DMS114 treated with DMSO at 0.1 percent for 48 hours (cell line): Measurements from ENCODE around the gene EPSTI1.
"Not testable (repeated sequence)": the region's sequence is repeated elsewhere in the genome, so short reads cannot be mapped to it uniquely, and the experiment has no call there.

ENCODE experiments used
- DNase-seq: peaks from one replicate; lab custom pipeline; 2025; ENCODE audit not compliant: unreplicated experiment; lab: John Stamatoyannopoulos, UW

Gene EPSTI1, protein sequence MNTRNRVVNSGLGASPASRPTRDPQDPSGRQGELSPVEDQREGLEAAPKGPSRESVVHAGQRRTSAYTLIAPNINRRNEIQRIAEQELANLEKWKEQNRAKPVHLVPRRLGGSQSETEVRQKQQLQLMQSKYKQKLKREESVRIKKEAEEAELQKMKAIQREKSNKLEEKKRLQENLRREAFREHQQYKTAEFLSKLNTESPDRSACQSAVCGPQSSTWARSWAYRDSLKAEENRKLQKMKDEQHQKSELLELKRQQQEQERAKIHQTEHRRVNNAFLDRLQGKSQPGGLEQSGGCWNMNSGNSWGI

DNA sequence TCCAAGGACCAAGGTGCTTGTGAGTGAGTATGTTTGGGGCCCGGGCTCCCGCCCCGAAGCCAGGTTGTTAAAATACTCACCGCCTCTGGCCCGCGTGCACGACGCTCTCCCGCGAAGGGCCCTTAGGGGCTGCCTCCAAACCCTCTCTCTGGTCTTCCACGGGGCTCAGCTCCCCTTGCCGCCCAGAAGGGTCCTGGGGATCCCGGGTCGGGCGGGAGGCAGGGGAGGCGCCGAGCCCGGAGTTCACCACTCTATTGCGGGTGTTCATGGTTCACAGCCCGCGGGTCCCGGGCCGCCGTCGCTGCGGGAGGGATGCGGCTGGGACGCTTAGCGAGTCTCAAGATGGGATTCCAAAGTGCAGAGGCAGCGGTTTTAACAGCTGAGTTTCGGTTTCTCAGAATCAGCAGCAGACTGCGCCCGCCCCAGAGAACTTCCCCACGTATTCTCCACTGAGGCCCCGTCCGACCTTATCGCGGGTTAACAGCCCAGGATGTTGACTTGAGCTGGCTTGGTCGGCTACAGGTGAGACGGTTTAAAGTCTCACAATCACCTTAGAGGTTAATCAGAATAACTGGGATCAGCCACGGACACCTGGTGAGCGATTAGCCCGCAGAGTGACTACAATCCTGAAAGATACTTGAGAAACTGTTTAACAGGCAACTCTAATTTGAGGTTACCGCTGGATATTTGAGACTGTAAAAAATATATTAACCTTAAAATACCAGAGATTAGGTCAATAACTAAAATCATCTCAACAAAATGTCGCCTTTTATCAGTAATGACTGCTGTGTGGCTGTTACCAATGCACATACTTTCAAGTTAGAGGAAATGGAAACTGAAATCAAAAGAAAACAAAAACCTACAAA lies at the start of gene EPSTI1:
Gene EPSTI1 (minus strand): TSS at position 344 of the 866 bp plus-strand sequence. CDS start 76 bp downstream, at position 268.
- DNase-seq: no peak

DNA sequence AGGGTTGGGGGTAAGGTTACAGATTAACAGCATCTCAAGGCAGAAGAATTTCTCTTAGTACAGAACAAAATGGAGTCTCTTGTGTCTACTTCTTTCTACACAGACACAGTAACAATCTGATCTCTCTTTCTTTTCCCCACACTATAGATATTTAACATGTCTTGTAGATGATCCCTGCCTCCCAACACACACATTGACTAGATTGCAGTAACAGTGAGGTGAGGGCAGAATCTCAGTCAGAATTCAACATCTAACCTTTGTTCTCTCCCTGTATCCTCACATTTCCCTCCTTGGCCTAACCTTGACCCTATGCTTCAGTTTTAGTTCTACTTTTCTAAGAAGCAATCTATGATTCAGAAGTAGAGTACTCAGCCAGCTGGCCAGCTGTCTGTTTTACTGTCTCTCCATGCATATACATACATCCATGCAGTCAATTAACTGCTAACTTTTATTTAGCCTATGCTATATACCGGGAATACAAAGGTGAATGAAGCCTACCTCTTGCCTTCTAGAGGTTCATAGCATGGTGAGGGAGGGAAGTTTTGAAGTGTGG lies 49.4 kb upstream of the EPSTI1 start:
- no peak for DNase-seq

DNA sequence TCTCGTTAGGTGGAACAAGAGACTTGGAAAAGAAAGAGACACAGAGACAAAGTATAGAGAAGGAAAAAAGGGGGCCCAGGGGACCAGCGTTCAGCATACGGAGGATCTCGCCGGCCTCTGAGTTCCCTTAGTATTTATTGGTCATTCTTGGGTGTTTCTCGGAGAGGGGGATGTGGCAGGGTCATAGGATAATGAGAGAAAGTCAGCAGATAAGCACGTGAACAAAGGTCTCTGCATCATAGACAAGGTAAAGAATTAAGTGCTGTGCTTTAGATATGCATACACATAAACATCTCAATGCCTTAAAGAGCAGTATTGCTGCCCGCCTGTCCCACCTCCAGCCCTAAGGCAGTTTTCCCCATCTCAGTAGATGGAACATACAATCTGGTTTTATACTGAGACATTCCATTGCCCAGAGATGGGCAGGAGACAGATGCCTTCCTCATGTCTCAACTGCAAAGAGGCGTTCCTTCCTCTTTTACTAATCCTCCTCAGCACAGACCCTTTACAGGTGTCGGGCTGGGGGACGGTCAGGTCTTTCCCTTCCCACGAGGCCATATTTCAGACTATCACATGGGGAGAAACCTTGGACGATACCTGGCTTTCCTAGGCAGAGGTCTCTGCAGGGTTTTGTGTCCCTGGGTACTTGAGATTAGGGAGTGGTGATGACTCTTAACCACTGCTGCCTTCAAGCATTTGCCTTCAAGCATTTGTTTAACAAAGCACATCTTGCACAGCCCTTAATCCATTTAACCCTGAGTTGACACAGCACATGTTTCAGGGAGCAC lies 48.7 kb upstream of the EPSTI1 start:
- not testable (repeated sequence) for DNase-seq

- no peak for DNase-seq
Observed at GRCh38 chr13:43039966-43040365, 47.9 kb upstream of the EPSTI1 start.

DNA sequence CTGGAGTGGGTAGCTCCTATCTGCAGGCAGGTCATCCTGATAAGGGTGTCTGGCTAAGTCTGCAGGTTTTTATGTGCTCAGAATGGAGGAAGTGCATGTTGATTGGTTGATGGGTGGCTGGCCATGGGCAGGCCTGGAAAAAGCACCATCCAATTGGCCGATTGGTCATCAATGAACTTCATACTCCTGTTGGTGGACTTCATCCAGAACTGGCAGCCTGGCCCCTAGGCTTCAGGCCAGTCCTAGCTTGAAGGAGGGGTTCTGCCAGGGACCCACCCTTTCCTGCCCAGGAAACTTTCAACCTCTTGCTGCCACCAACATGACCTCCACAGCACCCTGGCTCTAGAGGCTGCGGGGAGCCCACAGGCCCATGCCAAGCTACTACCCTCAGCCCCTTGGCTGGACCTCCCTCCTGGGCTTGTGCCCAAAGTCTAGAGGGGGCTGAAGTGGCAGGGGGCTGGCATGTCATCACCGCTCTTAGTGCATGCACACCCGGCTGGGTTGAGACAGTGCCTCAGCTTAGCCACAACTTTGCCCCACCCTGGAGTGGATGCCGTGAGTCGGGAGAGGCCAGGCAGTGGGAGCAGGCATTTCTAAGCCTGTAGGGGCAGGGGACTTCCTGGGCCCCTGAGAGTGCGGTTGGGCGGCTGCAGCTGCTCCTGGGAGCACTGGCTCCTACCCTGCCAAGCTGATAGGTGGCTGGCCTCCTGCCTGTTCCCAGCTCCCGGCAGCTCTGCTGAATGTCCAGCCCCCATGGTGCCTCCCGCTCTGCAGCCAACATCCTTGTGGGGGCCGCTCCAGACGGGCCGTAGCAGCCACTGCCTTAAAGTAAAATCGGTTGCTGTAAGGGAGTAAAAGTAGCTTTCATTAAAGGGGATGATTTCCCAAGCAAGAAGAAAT lies 44.6 kb upstream of the EPSTI1 start:
- DNase-seq: no peak

GRCh38 chr13:43033038-43033437 lies 41.0 kb upstream of the EPSTI1 start:
- DNase-seq: no peak

DNA sequence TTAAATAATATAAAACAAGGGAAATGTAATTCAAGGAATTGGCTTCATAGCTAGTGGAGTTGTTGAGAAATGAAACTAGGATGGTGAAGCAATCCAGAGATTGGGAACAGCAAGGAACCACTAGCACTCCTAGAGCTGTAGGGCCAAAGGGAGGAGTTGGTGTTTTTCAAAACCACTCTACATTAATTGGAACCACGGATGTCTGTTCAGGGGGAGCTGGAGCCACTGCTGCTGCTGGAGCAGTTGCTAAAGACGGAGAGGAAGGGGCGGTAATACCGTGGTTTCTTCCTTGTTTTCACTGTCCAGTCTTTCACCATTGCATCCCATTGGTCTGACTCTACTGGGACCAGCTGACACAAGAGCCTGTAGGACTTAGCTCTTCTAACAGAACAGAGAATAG lies 39.8 kb upstream of the EPSTI1 start:
- no peak for DNase-seq

DNA sequence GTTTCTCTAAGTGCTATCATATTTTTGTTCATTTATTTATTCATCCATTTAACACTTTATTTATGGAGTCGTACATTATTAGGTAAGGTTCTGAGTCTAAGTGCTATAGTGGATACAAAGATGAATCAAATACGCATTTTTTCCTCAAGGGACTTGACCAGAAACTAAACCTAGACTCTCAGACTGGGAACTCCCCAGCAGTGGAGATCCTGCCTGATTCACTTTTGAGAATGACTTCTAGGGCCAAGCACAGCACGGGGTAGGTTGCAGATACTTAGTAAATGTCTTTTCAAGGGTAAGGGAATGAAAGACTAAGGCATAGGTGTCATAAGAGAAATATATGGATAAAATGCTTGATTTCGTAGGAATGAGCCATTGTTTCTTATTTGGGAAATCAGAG lies 38.5 kb upstream of the EPSTI1 start:
- DNase-seq: no peak

DNA sequence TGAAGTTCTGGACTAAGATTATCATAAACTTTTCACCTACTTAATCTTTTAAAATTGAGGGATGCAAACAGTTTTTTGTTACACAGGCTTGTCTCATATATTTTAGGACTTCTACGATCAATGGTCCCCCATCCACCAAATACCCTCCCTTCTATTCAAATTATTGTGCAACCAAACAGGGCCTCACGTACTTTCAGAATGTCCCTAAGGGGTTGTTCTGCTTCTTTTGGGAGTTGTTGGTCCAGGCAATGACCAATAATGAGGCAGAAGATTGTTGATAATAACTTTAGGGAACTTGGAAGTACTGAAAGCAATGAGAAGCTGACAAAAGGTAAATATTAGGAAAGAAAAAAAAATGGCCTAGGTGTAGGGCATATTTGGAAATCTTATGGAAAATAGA lies 34.2 kb upstream of the EPSTI1 start:
- no peak for DNase-seq

DNA sequence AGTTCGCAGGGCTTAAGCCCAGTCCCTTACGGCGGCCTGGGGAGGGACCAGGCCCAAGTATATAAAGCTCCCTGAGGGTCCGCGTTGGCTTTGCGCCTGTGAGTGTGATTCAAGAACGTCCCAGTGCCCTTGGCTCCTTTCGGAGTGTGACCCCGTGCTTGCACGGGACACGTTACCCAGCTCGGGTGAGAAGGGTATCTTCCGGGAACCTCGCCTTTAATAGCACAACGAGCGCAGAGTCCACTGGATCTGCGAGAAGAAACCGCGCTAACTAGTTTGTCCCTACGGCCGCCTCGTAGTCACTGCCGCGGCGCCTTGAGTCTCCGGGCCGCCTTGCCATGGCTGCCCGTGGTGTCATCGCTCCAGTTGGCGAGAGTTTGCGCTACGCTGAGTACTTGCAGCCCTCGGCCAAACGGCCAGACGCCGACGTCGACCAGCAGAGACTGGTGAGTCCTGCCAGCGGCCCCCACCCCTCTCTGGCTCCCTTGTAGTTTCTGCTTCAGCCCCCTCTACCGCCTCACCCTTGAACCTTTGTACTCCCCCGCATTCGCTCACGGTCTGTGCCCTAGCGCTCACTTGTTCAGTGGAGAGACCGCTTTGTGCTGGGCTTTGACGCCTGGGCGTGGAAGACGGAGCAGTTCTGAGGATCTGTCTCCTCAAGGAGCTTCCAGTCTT lies 31.4 kb upstream of the EPSTI1 start, which contains the start of gene DNAJC15:
Gene DNAJC15 (plus strand): TSS at position 298 of the 675 bp plus-strand sequence. CDS start 41 bp downstream, at position 339.
- DNase-seq: peak; percentile 42

- peak; percentile 37 for DNase-seq
Observed at GRCh38 chr13:43022934-43023288, 30.9 kb upstream of the EPSTI1 start.

DNA sequence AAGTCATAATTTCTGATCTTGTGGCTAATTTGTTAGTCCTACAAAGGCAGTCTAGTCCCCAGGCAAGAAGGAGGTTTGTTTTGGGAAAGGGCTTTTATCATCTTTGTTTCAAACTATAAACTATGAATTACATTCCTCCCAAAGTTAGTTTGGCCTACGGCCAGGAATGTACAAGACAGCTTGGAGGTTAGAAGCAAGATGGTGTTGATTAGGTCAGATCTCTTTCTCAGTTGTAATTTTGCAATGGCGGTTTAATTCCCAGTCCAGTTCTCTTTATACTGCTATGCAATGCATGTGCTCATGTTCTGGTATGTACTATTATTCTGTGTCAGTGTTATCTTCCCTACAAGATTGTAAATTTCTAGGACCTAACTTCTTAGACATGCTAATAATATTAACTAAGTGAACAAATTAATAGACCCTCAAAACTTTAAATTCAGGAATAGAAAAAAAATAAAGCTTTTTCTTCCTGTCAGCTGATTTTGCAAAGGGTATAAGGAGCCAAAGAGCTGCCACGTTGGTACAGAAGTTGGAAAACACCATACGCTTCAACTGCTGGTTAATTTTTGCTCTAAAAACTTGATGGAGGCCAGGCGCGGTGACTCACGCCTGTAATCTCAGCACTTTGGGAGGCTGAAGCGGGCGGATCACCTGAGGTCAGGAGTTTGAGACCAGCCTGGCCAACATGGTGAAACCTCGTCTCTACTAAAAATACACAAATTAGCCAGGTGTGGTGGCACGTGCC lies 30.1 kb upstream of the EPSTI1 start:
- no peak for DNase-seq

DNA sequence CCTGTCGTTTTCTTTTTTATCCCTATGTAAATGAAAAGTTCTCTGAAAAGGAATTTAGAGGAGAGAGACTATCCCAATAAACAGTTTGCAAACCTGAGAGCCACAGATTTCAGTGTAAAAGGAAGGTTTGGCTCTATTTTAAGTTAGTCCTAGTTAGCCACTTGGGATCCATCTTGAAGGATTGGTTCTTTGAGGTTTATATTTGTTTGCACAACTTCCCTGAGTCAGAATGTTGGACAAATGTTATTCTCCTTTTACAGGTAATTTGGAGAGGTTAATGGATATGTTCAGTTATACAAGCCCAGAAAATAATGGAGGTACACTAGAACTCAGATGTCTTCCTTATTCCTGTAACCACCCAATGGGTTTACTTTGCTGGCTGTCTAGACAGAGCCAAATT lies 28.8 kb upstream of the EPSTI1 start:
- no peak for DNase-seq

DNA sequence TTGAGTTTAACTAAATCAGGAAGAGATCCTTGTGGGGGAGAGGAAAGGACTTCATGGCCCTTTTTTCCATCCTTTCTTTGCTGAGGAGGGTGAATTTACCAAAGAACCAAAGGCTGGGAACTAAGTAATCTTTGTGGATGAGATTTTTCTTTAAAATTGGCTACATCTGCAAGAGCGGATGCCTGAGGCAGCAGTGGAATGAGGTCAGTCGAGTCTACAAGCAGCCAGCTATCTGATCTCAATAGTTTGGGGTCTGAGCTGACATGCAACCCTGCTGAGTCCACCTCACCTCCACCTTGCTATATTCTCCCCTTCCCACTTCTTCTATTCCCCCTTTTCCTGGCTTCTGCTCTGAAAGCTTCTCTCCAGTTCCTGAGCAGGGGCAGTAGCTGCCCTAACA lies 27.8 kb upstream of the EPSTI1 start:
- no peak for DNase-seq

DNA sequence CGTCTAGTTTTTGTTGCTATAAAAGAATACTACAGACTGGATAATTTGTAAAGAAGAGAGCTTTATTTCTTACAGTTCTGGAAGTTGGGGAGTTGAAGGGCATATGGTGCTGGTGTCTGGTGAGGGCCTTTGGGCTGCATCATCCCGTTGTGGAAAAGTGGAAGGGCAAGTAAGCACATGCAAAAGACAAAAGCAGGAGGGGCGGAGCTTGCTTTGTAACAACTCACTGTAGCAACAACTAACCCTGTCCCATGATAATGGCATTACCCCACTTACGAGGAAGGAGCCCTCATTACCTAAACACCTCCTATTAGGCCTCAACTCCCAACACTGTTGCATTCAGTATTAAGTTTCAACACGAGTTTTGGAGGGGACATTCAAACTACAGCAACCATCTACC lies 24.2 kb upstream of the EPSTI1 start:
- DNase-seq: no peak

- DNase-seq: no peak
Observed at GRCh38 chr13:43014162-43014561, 22.1 kb upstream of the EPSTI1 start.

DNA sequence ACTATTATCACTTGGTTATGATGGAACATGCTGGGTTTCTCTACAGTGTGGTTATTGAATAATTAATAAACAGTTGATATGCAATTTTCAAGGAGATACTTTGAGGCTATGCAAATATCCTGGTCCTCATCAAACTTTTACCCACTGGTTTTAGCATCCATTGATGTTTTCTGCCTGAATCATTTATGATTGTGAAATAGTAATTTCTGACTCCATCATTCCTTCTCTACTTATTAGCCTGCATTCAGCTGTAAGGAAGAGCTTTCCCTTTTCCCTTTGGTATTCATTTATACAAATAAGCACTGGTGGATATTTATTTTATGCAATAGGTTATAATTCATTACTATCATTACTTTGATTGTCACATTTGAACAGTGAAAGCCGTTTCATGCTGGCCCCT lies 17.5 kb upstream of the EPSTI1 start:
- no peak for DNase-seq

DNA sequence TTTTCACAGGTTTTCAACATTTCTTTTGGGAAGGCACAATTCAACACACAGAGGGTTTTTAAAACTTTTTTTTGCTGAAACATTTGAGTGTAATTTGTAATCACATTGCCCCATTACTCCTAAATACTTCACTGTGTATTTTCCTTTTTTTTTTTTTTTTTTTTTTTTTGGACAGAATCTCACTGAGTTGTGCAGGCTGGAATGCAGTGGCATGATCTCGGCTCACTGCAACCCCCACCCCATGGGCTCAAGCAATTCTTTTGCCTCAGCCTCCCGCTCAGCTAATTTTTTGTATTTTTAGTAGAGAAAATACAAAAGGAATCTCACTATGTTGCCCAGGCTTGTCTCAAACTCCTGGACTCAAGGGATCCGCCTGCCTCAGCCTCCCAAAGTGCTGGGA lies 16.6 kb upstream of the EPSTI1 start:
- no peak for DNase-seq
